Karpas-422 (cell line): Measurements from ENCODE around the gene ZNF384. TPM values are rescaled to one million over a fixed set of nuclear protein-coding genes. Genes with fewer than 3 reads are reported as not detected.

Experiments
- DNase-seq: peaks from one replicate; pipeline ENCODE4 v3.0.0-alpha.2; 2015
- H2AFZ ChIP-seq: fragments of 200-600 bp; sonication (generic); 2 replicates; pipeline ENCODE4 v1.6.1; 2014; ENCODE audit warnings: antibody characterized with exemption, low read length, mixed read lengths
- H3K27ac ChIP-seq: fragments of 200-600 bp; sonication (generic); 2 replicates; pipeline ENCODE4 v1.5.1; 2014; ENCODE audit warnings: mild to moderate bottlenecking, low read length, moderate library complexity
- H3K27me3 ChIP-seq: fragments of 200-600 bp; sonication (generic); 2 replicates; pipeline ENCODE4 v1.6.1; 2014; ENCODE audit warnings: low read length, mixed read lengths
- H3K36me3 ChIP-seq: fragments of 200-600 bp; sonication (generic); 2 replicates; pipeline ENCODE4 v1.6.1; 2014; ENCODE audit warnings: low read length, mixed read lengths; ENCODE audit not compliant: insufficient read depth
- H3K4me1 ChIP-seq: fragments of 200-600 bp; sonication (generic); 2 replicates; pipeline ENCODE4 v1.6.1; 2014; ENCODE audit warnings: mild to moderate bottlenecking, low read length, mixed read lengths
- H3K4me2 ChIP-seq: fragments of 200-600 bp; sonication (generic); 2 replicates; pipeline ENCODE4 v1.6.1; 2014; ENCODE audit warnings: low read length, low read depth, mild to moderate bottlenecking; ENCODE audit not compliant: poor library complexity, severe bottlenecking
- H3K4me3 ChIP-seq: fragments of 200-600 bp; sonication (generic); 2 replicates; pipeline ENCODE4 v1.5.1; 2014; ENCODE audit warnings: mild to moderate bottlenecking, antibody characterized with exemption, low read length, mixed read lengths
- H3K79me2 ChIP-seq: fragments of 200-600 bp; sonication (generic); 2 replicates; pipeline ENCODE4 v1.6.1; 2014; ENCODE audit warnings: mild to moderate bottlenecking, low read length, mixed read lengths
- H3K9ac ChIP-seq: fragments of 200-600 bp; sonication (generic); 2 replicates; pipeline ENCODE4 v1.6.0; 2014; ENCODE audit warnings: low read length
- H3K9me2 ChIP-seq: fragments of 200-600 bp; sonication (generic), shearing (Covaris generic); replicated peaks from 2 replicates; pipeline ENCODE4 v1.6.0; 2014; ENCODE audit warnings: mild to moderate bottlenecking, low read length, moderate library complexity; ENCODE audit not compliant: insufficient read depth
- H3K9me3 ChIP-seq: fragments of 300-700, 200-600 bp; sonication (generic); 2 replicates; pipeline ENCODE4 v1.6.1; 2014; ENCODE audit warnings: low read length, mixed read lengths
- H4K20me1 ChIP-seq: fragments of 200-600 bp; sonication (generic); 2 replicates; pipeline ENCODE4 v1.6.1; 2014; ENCODE audit warnings: mild to moderate bottlenecking, antibody characterized with exemption, low read length, low read depth; ENCODE audit not compliant: insufficient read depth
- total RNA-seq: library from RNA; depleted of rRNA; stranded (reverse); fragments of >200 nt; shearing (Covaris generic); gene quantifications from 2 replicates; pipeline ENCODE4 v1.2.3, GENCODE V29; 2014; ENCODE audit warnings: low replicate concordance; rRNA removed

Gene ZNF384
- 35.5 and 39.2 TPM in 2 replicates for total RNA-seq

DNA sequence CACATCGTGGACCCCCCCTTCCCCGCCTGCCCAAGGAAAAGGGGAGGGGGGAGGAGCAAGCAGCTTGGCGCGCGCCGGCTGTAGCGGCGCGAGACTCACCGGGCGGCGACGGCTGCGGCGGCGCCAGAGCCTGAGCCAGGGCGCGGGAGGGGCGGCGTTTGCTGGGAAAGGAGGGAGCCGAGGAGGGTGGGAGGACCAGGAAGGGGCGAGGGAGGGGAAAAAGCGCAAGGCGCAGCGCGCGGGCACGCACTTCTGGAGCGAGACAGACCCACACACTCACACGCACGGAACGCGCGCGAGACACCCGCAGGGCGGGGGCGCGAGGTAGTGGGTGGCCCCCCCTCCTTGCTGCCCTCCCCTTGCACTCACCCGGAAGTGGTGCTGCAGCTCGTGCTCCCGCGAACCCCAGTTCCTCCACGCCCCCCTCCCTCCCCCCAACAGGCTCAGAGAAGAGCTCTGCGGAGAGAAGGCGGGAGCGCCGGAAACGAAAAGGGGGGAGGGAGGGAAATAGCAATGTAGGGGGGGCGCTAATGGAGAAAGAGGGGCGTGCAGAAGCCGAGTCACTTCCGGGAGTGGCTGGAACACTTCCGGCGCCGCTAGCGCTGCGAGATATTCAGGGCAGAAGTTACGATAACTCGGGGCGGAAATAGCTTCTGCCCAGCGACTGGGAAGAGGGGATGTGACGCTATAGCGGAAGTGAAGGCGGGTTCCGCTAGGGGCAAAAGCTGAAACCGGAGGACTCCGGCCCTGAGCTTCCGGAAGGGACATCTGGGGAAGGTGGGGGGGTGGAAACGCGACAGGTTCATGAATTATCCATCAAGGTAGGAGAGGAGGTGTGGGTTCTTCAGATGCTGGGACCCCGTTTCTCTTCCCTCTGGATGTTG, at the start of gene ZNF384:
Gene ZNF384, minus strand, starts transcription at position 377 of the 884 bp plus-strand sequence. CDS start 9,855 bp downstream, outside the sequence.
- peak within 1 kb of the TSS; percentile 57; the same call in 1 of the 2 replicates for H2AFZ ChIP-seq
- peak; percentile 99 for DNase-seq
- H3K4me2 ChIP-seq, result peak within 1 kb of the TSS; percentile 100
- H3K4me3 ChIP-seq, result peak within 1 kb of the TSS; percentile 86
- H3K9me3 ChIP-seq, result no peaks in the 10 kb centered on the region
- H3K79me2 ChIP-seq, result peaks cover 62% of the 10 kb centered on the region
- peaks cover 13% of the 10 kb centered on the region for H3K36me3 ChIP-seq
- peaks cover 37% of the 10 kb centered on the region for H3K4me1 ChIP-seq
- H3K27ac ChIP-seq, result peak within 1 kb of the TSS; percentile 90
- no peaks in the 10 kb centered on the region for H3K27me3 ChIP-seq
- H4K20me1 ChIP-seq, result no peaks in the 10 kb centered on the region
- peak within 1 kb of the TSS; percentile 99 for H3K9ac ChIP-seq
- H3K9me2 ChIP-seq, result no peaks in the 10 kb centered on the region

DNA sequence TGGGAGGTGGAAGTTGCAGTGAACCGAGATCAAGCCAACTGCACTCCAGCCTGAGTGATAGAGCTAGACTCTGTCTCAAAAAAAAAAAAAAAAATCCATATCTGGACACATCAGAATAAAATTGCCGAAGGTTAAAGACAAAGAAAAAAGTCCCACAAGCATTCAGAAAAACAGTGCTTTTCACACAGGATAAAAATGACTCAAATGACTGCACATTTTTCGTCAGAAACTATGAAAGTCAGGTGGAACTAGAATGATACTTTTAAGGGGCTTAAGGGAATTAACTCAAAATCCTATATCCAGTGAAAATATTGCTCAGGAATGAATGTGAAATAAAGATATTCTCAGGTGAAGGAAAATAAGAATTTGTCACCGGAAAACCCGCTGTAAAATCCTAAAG, 47.6 kb upstream of the ZNF384 start:
- Histone ChIP-seq H3K27ac (no peak overlapping the region), H3K9ac (no peak overlapping the region)

DNA sequence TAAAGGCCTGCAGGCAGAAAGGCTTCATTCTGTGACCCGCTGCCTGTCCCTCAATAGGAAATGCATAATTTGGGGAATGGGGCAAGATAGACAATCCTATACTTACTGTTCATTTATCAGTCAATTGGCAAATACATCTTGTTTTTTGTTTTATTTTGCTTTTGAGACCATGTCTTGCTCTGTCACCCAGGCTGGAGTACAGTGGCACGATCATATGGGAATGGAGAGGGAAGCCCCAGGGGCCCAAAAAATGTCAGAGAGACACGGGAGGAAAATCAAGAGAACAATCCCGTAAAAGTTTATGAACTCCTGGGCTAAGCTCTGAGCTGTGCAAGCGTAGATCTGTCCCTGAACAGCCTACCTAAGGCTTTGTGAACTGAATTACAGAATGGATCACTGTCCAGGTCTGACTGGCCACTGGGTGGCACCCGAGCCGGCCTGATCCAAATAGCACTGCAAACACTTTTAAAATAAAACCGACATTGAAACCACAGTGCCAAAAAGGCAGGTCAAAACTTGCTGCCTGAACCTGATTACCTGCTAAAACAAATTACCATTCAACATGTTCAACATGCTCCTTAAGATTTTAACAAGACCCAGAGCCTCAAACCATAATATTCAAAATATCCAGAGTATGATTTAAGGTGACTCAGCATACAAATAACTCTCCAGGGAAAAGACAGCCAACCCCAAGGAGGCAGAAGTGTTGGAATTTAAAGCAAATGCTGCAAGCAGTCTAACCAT, 46.4 kb upstream of the ZNF384 start:
- Histone ChIP-seq H3K4me2 (no peak overlapping the region), H2AFZ (no peak overlapping the region), H3K27ac (no peak overlapping the region), H3K9me2 (no peaks in the 10 kb centered on the region), H3K27me3 (no peaks in the 10 kb centered on the region), H3K4me1 (peaks cover 14% of the 10 kb centered on the region), H3K79me2 (no peaks in the 10 kb centered on the region), H3K36me3 (no peaks in the 10 kb centered on the region), H3K9ac (no peak overlapping the region; the same call in 1 of the 2 replicates), H3K9me3 (no peaks in the 10 kb centered on the region), H3K4me3 (no peak overlapping the region), H4K20me1 (0 out of 2 replicates have a peak, but pooled peaks cover 4% of the 10 kb centered on the region)
- peak; percentile 67 for DNase-seq

More for the DNA sequence above, 47.6 kb upstream of the ZNF384 start:
- no peaks in the 10 kb centered on the region for H3K27me3 ChIP-seq
- H3K36me3 ChIP-seq, result no peaks in the 10 kb centered on the region
- H3K4me3 ChIP-seq, result no peak overlapping the region
- no peaks in the 10 kb centered on the region for H3K79me2 ChIP-seq
- DNase-seq, result no peak
- H2AFZ ChIP-seq, result no peak overlapping the region
- no peak overlapping the region for H3K4me2 ChIP-seq
- no peaks in the 10 kb centered on the region for H3K9me2 ChIP-seq
- H4K20me1 ChIP-seq, result 0 out of 2 replicates have a peak, but pooled peaks cover 4% of the 10 kb centered on the region
- H3K4me1 ChIP-seq, result peaks cover 10% of the 10 kb centered on the region
- no peaks in the 10 kb centered on the region for H3K9me3 ChIP-seq

DNA sequence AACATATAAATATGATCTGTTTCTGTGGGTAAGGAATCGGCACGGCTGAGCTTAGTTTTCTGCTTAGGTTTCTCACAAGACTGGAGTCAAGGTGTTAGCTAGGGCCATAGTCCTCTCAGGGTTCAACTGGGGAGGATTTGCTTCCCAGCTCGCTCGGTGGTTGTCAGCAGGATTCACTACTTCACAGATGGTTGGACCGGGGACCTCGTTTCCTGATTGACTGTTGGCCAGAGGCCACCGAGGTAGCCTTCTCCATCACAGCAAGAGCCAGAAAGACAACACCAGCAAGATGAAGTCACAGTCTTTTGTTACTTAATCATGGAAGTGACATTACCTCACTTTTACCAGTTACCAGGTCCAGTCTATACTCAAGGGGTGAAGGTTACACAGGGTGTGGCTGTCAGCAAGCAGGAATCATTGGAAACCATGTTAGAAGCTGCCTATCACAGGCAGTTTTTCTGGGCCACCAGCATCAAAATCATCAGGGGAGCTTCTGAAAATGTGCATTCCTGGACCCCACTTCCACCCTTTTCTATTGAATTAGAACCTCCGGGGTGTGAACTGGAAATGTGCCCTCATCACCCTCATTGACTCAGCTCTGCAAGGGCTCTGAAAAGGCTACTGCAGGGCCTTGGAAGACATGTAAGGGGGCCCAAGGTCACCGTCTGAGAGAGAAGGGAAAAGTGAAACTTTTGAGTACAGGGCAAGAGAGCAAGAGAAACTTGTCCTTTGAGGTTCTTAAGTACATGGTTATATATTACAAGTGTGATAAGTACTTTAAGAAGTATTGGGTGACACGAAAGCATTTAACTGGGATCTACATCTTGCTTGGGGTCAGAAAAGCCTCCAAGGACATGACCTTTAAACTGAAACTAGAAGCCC, 45.6 kb upstream of the ZNF384 start:
- H3K27ac ChIP-seq, result no peak overlapping the region
- peaks cover 2% of the 10 kb centered on the region; the same call in 1 of the 2 replicates for H3K36me3 ChIP-seq
- no peaks in the 10 kb centered on the region for H3K27me3 ChIP-seq
- no peaks in the 10 kb centered on the region for H3K9me3 ChIP-seq
- H2AFZ ChIP-seq, result no peak overlapping the region
- H3K9me2 ChIP-seq, result no peaks in the 10 kb centered on the region
- H3K4me3 ChIP-seq, result no peak overlapping the region
- H3K79me2 ChIP-seq, result no peaks in the 10 kb centered on the region
- DNase-seq, result no peak
- no peak overlapping the region for H3K9ac ChIP-seq
- no peak overlapping the region for H3K4me2 ChIP-seq
- H4K20me1 ChIP-seq, result 0 out of 2 replicates have a peak, but pooled peaks cover 4% of the 10 kb centered on the region
- H3K4me1 ChIP-seq, result peaks cover 22% of the 10 kb centered on the region

DNA sequence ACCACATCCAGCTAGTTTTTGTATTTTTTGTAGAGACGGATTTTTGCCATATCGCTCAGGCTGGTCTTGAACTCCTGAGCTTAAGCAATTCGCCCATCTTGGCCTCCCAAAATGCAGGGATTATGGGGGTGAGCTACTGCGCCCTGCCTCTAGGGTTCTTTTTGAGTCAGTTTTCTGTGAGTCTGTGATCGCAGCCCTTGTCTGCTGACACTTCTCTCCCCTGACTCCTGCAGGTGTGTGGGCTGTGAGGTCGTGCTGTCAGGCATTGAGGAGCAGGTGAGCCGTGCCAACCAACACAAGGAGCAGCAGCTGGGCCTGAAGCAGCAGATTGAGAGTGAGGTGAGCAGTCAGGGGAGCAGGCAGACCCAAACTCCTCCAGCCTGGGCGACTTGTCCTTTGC, 41.0 kb upstream of the ZNF384 start:
- Histone ChIP-seq H3K4me2 (no peak overlapping the region), H3K4me3 (no peak overlapping the region), H2AFZ (no peak overlapping the region), H4K20me1 (0 out of 2 replicates have a peak, but pooled peaks cover 4% of the 10 kb centered on the region), H3K27ac (no peak overlapping the region), H3K9me2 (no peaks in the 10 kb centered on the region), H3K36me3 (peaks cover 9% of the 10 kb centered on the region), H3K9ac (no peak overlapping the region), H3K4me1 (peaks cover 19% of the 10 kb centered on the region), H3K79me2 (no peaks in the 10 kb centered on the region), H3K27me3 (no peaks in the 10 kb centered on the region), H3K9me3 (no peaks in the 10 kb centered on the region)
- peak; percentile 51 for DNase-seq

DNA sequence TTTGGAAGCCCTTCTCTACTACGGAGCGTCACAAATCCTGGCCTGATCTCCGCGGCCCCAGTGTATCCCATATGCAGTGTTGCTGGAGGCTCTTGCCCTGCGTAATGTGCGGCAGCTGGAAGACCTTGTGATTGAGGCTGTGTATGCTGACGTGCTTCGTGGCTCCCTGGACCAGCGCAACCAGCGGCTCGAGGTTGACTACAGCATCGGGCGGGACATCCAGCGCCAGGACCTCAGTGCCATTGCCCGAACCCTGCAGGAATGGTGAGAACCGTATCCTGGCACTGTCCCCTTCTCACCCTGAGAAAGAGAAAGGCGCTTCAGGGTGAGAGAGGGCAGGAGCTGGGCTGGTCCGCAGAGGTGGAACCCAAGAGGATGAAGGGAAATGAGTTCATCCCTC, 40.0 kb upstream of the ZNF384 start:
- Histone ChIP-seq H3K9me2 (no peaks in the 10 kb centered on the region), H4K20me1 (0 out of 2 replicates have a peak, but pooled peaks cover 4% of the 10 kb centered on the region), H3K79me2 (peaks cover 7% of the 10 kb centered on the region), H3K27ac (no peak overlapping the region), H3K4me1 (peaks cover 27% of the 10 kb centered on the region), H3K27me3 (no peaks in the 10 kb centered on the region), H3K4me2 (no peak overlapping the region), H3K9ac (no peak overlapping the region), H3K36me3 (peaks cover 9% of the 10 kb centered on the region), H3K9me3 (no peaks in the 10 kb centered on the region), H3K4me3 (no peak overlapping the region), H2AFZ (no peak overlapping the region)
- no peak for DNase-seq

DNA sequence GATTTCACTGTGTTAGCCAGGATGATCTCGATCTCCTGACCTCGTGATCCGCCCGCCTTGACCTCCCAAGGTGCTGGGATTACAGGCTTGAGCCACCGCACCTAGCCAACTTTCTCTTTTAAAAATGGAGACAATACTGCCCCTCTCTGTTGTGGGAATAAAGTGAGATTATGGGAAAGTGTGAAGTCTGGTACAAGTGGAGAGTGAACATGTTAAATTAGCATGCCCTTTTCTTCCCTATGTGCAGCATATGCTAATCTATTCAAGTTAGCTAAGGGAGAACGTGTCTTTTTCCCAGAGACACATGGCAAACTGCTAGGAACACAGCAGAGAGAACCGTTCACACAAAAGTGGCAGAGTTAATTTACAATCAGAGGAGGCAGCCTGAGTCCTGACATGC, 36.2 kb upstream of the ZNF384 start:
- H3K4me3 ChIP-seq, result no peak overlapping the region; the same call in 1 of the 2 replicates
- DNase-seq, result no peak
- H3K27me3 ChIP-seq, result no peaks in the 10 kb centered on the region
- H3K27ac ChIP-seq, result no peak overlapping the region
- H3K9me3 ChIP-seq, result no peaks in the 10 kb centered on the region
- peak overlapping the region; percentile 80 for H3K4me2 ChIP-seq
- H3K9ac ChIP-seq, result peak overlapping the region; percentile 7; the same call in 1 of the 2 replicates
- H4K20me1 ChIP-seq, result no peaks in the 10 kb centered on the region
- peaks cover 7% of the 10 kb centered on the region for H3K79me2 ChIP-seq
- H3K4me1 ChIP-seq, result peaks cover 34% of the 10 kb centered on the region
- H3K36me3 ChIP-seq, result peaks cover 9% of the 10 kb centered on the region
- no peak overlapping the region for H2AFZ ChIP-seq
- no peaks in the 10 kb centered on the region for H3K9me2 ChIP-seq
